ENCODE data around the gene ALX3. TPM values are rescaled to one million over a fixed set of nuclear protein-coding genes. Genes with fewer than 3 reads are reported as not detected.

The ALX3 gene
- polyA plus RNA-seq, 3 donors = not detected

GRCh38 chr1:110062612-110063011 lies 7.9 kb downstream of the ALX3 start:
- Histone ChIP-seq H3K9ac (ENCODE audit: insufficient read depth, low read length, poor library complexity, severe bottlenecking) (no peak overlapping the region), H3K27me3 (ENCODE audit: control insufficient read depth in 2 of 2, insufficient read depth in 2 of 2, low read length in 2 of 2) (peaks cover 10 to 25% of the 10 kb centered on the region in 2 donors), H4K20me1 (ENCODE audit: insufficient read depth, low read length) (peaks cover 13% of the 10 kb centered on the region), H3K4me2 (replicated peaks; ENCODE audit: extremely low read depth, low read length, poor library complexity, severe bottlenecking) (no peak overlapping the region), H3K4me1 (ENCODE audit: control insufficient read depth in 1 of 2, insufficient read depth in 2 of 2, low read length in 2 of 2) (peaks cover 10 to 12% of the 10 kb centered on the region in 2 donors), H3K27ac (ENCODE audit: low read depth in 1 of 2, low read length in 2 of 2) (no peak overlapping the region), H3K4me3 (replicated peaks in 1 of 3; ENCODE audit: low read depth in 2 of 3, low read length in 3 of 3) (no peak overlapping the region), H3K79me2 (ENCODE audit: insufficient read depth, low read length) (no peaks in the 10 kb centered on the region), H2AFZ (ENCODE audit: insufficient read depth, low read depth, low read length, poor library complexity, severe bottlenecking) (no peak overlapping the region), H3K36me3 (replicated peaks in 1 of 2; ENCODE audit: control insufficient read depth in 1 of 2, insufficient read depth in 2 of 2, low read length in 2 of 2) (peaks cover 0 to 14% of the 10 kb centered on the region in 2 donors), H3K9me3 (replicated peaks in 1 of 2; ENCODE audit: control insufficient read depth in 1 of 2, insufficient read depth in 1 of 2, low read length in 2 of 2) (peaks cover 0 to 9% of the 10 kb centered on the region in 2 donors)
- TF ChIP-seq, protein P1, sequence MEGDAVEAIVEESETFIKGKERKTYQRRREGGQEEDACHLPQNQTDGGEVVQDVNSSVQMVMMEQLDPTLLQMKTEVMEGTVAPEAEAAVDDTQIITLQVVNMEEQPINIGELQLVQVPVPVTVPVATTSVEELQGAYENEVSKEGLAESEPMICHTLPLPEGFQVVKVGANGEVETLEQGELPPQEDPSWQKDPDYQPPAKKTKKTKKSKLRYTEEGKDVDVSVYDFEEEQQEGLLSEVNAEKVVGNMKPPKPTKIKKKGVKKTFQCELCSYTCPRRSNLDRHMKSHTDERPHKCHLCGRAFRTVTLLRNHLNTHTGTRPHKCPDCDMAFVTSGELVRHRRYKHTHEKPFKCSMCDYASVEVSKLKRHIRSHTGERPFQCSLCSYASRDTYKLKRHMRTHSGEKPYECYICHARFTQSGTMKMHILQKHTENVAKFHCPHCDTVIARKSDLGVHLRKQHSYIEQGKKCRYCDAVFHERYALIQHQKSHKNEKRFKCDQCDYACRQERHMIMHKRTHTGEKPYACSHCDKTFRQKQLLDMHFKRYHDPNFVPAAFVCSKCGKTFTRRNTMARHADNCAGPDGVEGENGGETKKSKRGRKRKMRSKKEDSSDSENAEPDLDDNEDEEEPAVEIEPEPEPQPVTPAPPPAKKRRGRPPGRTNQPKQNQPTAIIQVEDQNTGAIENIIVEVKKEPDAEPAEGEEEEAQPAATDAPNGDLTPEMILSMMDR (IDR thresholded peaks at IDR 0.05) = no peak
- Mint-ChIP-seq H3K27ac (peak overlapping the region in 1 of 7 donors; percentile 49), H3K36me3 (peaks cover 32 to 37% of the 10 kb centered on the region in 2 donors), H3K27me3 (ENCODE audit: low read depth in 3 of 3) (peaks cover 28 to 33% (median 33%) of the 10 kb centered on the region in 3 donors), H3K4me3 (no peak overlapping the region), H3K4me1 (peaks cover 10% of the 10 kb centered on the region), H3K9me3 (peaks cover 0 to 5% (median 0%) of the 10 kb centered on the region in 7 donors)
- no peak for DNase-seq
- intact Hi-C loops (cut with micrococcal nuclease) = no loop called here
- WGBS (ENCODE audit: insufficient coverage) = no CpG with 5 or more reads among the region's 2 CpGs

DNA sequence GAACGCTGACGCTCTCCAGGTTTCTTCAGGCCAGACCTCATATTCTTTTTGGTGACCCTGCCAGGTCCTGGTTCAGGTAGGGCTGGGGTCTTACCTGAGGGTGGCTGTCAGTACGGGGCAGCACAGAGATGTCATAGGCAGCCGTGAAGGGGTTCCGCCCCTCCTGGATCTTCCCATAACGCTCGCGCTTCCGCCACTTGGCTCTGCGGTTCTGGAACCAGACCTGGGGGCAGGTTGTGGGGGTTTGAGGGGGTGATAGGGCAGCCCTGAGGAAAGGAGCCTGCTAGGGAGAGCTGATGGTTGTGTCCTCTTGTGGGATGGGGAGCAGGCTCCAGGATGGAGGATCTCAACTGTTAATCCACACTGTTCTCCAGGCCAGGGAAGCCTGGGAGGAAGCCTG lies 9.1 kb downstream of the ALX3 start:
- DNase-seq = no peak
- Histone ChIP-seq H3K9ac (ENCODE audit: insufficient read depth, low read length, poor library complexity, severe bottlenecking) (no peak overlapping the region), H4K20me1 (ENCODE audit: insufficient read depth, low read length) (peaks cover 13% of the 10 kb centered on the region), H3K79me2 (ENCODE audit: insufficient read depth, low read length) (no peaks in the 10 kb centered on the region), H3K36me3 (replicated peaks in 1 of 2; ENCODE audit: control insufficient read depth in 1 of 2, insufficient read depth in 2 of 2, low read length in 2 of 2) (peaks cover 11 to 27% of the 10 kb centered on the region in 2 donors), H3K4me3 (replicated peaks in 1 of 3; ENCODE audit: low read depth in 2 of 3, low read length in 3 of 3) (no peak overlapping the region), H3K27ac (ENCODE audit: low read depth in 1 of 2, low read length in 2 of 2) (no peak overlapping the region), H3K9me3 (replicated peaks in 1 of 2; ENCODE audit: control insufficient read depth in 1 of 2, insufficient read depth in 1 of 2, low read length in 2 of 2) (no peaks in the 10 kb centered on the region), H3K4me1 (ENCODE audit: control insufficient read depth in 1 of 2, insufficient read depth in 2 of 2, low read length in 2 of 2) (peaks cover 10 to 11% of the 10 kb centered on the region in 2 donors), H3K4me2 (replicated peaks; ENCODE audit: extremely low read depth, low read length, poor library complexity, severe bottlenecking) (no peak overlapping the region), H2AFZ (ENCODE audit: insufficient read depth, low read depth, low read length, poor library complexity, severe bottlenecking) (no peak overlapping the region), H3K27me3 (ENCODE audit: control insufficient read depth in 2 of 2, insufficient read depth in 2 of 2, low read length in 2 of 2) (peaks cover 0 to 13% of the 10 kb centered on the region in 2 donors)
- Mint-ChIP-seq H3K4me1 (peaks cover 10% of the 10 kb centered on the region), H3K36me3 (peaks cover 44 to 46% of the 10 kb centered on the region in 2 donors), H3K9me3 (peaks cover 0 to 2% (median 0%) of the 10 kb centered on the region in 7 donors), H3K27ac (peak overlapping the region in 1 of 7 donors; percentile 6), H3K27me3 (ENCODE audit: low read depth in 3 of 3) (peaks cover 16 to 21% (median 21%) of the 10 kb centered on the region in 3 donors), H3K4me3 (no peak overlapping the region)
- intact Hi-C loops (cut with micrococcal nuclease) = no loop called here
- TF ChIP-seq, protein P1 (IDR thresholded peaks at IDR 0.05) = no peak
- WGBS (ENCODE audit: insufficient coverage) = 98% methylated on average over 9 of the region's 10 CpGs
